ENCODE data around the gene RARRES1. TPM values are rescaled to one million over a fixed set of nuclear protein-coding genes. Genes with fewer than 3 reads are reported as not detected.

Gene RARRES1
- total RNA-seq, 1 experiment from 2014 or later = 0.81 TPM

DNA sequence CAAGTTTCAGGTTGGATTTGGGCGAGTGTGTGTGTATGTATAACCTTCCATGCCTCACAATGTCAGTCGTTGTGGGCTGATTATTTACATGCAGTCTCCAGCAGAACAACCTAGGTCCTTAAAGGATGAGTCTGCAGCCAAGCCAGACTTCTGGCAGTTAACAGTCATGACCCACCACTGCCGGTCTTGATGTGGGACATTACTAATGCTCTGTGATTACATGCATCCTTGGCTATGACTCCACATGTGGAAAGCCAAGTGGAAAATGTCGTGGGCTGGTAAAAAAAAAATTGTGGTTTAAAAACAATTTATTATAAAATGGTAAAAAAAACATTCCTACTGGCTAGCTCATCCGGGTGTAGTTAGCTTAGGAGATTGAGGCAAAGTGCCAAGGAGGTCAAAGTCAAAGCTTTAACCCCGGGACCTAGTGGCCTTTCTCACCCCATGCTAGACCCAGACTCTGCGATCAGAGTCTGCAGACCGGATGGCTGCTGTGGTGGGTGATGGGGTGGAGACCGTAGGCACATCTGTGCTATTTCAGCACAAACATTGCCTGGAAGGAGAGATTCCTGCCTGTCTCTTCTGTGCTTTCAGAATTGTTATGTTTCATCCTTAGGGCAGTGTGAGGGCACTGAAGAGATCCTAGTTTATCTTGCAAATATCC, 6.8 kb downstream of the RARRES1 start:
- Histone ChIP-seq H2AFZ (ENCODE audit: low read length) (no peak overlapping the region), H2BK15ac (ENCODE audit: low read depth, low read length) (no peak overlapping the region), H2BK12ac (ENCODE audit: insufficient read length, low read depth, low read length) (no peak overlapping the region), H2BK20ac (ENCODE audit: low read depth, low read length, poor library complexity, severe bottlenecking) (no peak overlapping the region), H3K9me3 (ENCODE audit: control insufficient read depth, low read depth, low read length) (no peaks in the 10 kb centered on the region), H4K5ac (ENCODE audit: insufficient read length, low read depth, low read length) (no peak overlapping the region), H3K18ac (ENCODE audit: insufficient read length, low read depth, low read length) (no peak overlapping the region), H3K14ac (ENCODE audit: insufficient read depth, low read length) (no peak overlapping the region), H3K4me2 (ENCODE audit: insufficient read depth, insufficient read length, low read length) (no peak overlapping the region), H4K91ac (ENCODE audit: insufficient read length, low read depth, low read length) (no peak overlapping the region), H2AK5ac (ENCODE audit: insufficient read length, low read length) (no peak overlapping the region), H3K27ac (ENCODE audit: insufficient read length, low read depth, low read length) (no peak overlapping the region), H3K79me2 (ENCODE audit: insufficient read depth, low read length) (no peaks in the 10 kb centered on the region), H3K4me1 (ENCODE audit: insufficient read depth, low read length) (no peaks in the 10 kb centered on the region; the same call in 1 of the 2 replicates), H3K23ac (ENCODE audit: insufficient read length, low read depth, low read length) (no peak overlapping the region), H3T11ph (ENCODE audit: low read length) (no peak overlapping the region), H3K79me1 (ENCODE audit: insufficient read depth, low read depth, low read length, poor library complexity, severe bottlenecking) (no peaks in the 10 kb centered on the region), H3K56ac (ENCODE audit: insufficient read length, low read depth, low read length) (no peak overlapping the region), H4K8ac (replicated peaks; ENCODE audit: insufficient read length, low read depth, low read length) (no peak overlapping the region), H3K9ac (ENCODE audit: extremely low read depth, insufficient read length, low read length) (no peak overlapping the region), H2BK5ac (ENCODE audit: insufficient read length, low read length) (no peak overlapping the region), H2BK120ac (ENCODE audit: low read depth, low read length, poor library complexity, severe bottlenecking) (no peak overlapping the region), H4K20me1 (ENCODE audit: control insufficient read depth, insufficient read depth, insufficient read length) (no peaks in the 10 kb centered on the region), H3K23me2 (ENCODE audit: insufficient read length, low read depth, low read length, poor library complexity, severe bottlenecking) (no peaks in the 10 kb centered on the region), H3K27me3 (ENCODE audit: insufficient read depth, low read length) (no peaks in the 10 kb centered on the region), H3K4ac (ENCODE audit: low read depth, low read length) (no peak overlapping the region)
- no CpG with 5 or more reads among the region's 9 CpGs for WGBS (ENCODE audit: extremely low coverage, insufficient read length, low lambda C conversion rate)
- H3K4me3 Mint-ChIP-seq = no peak overlapping the region
- H3K36me3 Mint-ChIP-seq (ENCODE audit: insufficient read depth in 1 of 3, low read depth in 3 of 3) = peaks cover 2 to 10% (median 9%) of the 10 kb centered on the region in 3 experiments
- H3K4me1 Mint-ChIP-seq = peaks cover 0 to 15% of the 10 kb centered on the region in 2 experiments; a peak in 3 of 4 replicates
- H3K27ac Mint-ChIP-seq = no peak overlapping the region; a peak in 1 of 7 replicates
- no peaks in the 10 kb centered on the region for H3K9me3 Mint-ChIP-seq
- TF ChIP-seq CTCF (conservative IDR thresholded peaks at IDR 0.05) = no peak
- H3K27me3 Mint-ChIP-seq (ENCODE audit: low read depth) = peaks cover 6% of the 10 kb centered on the region
- no peak for DNase-seq

Measured in H9 (cell line).